Measurements from ENCODE around the gene TULP4. TPM values are rescaled to one million over a fixed set of nuclear protein-coding genes. Genes with fewer than 3 reads are reported as not detected.

Gene TULP4
- total RNA-seq, 2 donors from 2014 or later, result 111 to 119 TPM

- H3K4me1 ChIP-seq (replicated peaks), result no peaks in the 10 kb centered on the region
- TF ChIP-seq CTCF (IDR thresholded peaks at IDR 0.05) (no peak), POLR2AphosphoS5 (IDR thresholded peaks at IDR 0.05) (no peak), POLR2A (IDR thresholded peaks at IDR 0.05) (no peak)
- no peaks in the 10 kb centered on the region for H3K27me3 ChIP-seq (replicated peaks; ENCODE audit: insufficient read depth)
- no peak for DNase-seq (ENCODE audit: low spot score)
- H3K27ac ChIP-seq, result no peak overlapping the region
- WGBS, result 52% methylated on average over 2 of the region's 2 CpGs
- H3K4me3 ChIP-seq, result no peak overlapping the region
- no peaks in the 10 kb centered on the region for H3K9me3 ChIP-seq
- no peaks in the 10 kb centered on the region for H3K36me3 ChIP-seq
- intact Hi-C loops (cut with DNase I), result no loop called here
Measured at GRCh38 chr6:158538741-158539140, 226.5 kb downstream of the TULP4 start.

GRCh38 chr6:158539413-158539812, 227.1 kb downstream of the TULP4 start:
- DNase-seq (ENCODE audit: low spot score), result no peak
- no peaks in the 10 kb centered on the region for H3K27me3 ChIP-seq (replicated peaks; ENCODE audit: insufficient read depth)
- TF ChIP-seq POLR2A (IDR thresholded peaks at IDR 0.05) (no peak), POLR2AphosphoS5 (IDR thresholded peaks at IDR 0.05) (no peak), CTCF (IDR thresholded peaks at IDR 0.05) (no peak)

GRCh38 chr6:158539881-158540280, 227.6 kb downstream of the TULP4 start:
- H3K27ac ChIP-seq, result no peak overlapping the region
- no peak overlapping the region for H3K4me3 ChIP-seq
- H3K36me3 ChIP-seq, result no peaks in the 10 kb centered on the region
- no peaks in the 10 kb centered on the region for H3K27me3 ChIP-seq (replicated peaks; ENCODE audit: insufficient read depth)
- no peaks in the 10 kb centered on the region for H3K9me3 ChIP-seq
- no peak for DNase-seq (ENCODE audit: low spot score)
- no peak for TF ChIP-seq POLR2AphosphoS5 (IDR thresholded peaks at IDR 0.05)
- TF ChIP-seq CTCF (IDR thresholded peaks at IDR 0.05), result no peak
- TF ChIP-seq POLR2A (IDR thresholded peaks at IDR 0.05), result no peak
- H3K4me1 ChIP-seq (replicated peaks), result no peaks in the 10 kb centered on the region
- 87% methylated on average over 6 of the region's 6 CpGs for WGBS
- intact Hi-C loops (cut with DNase I), result no loop called here

More at GRCh38 chr6:158539413-158539812, 227.1 kb downstream of the TULP4 start:
- Histone ChIP-seq H3K36me3 (no peaks in the 10 kb centered on the region), H3K9me3 (no peaks in the 10 kb centered on the region), H3K4me3 (no peak overlapping the region), H3K4me1 (replicated peaks) (no peaks in the 10 kb centered on the region), H3K27ac (no peak overlapping the region)
- WGBS, result 32% methylated on average over 7 of the region's 7 CpGs
- intact Hi-C loops (cut with DNase I), result no loop called here

GRCh38 chr6:158543606-158544185, 231.4 kb downstream of the TULP4 start:
- Histone ChIP-seq H3K36me3 (no peaks in the 10 kb centered on the region), H3K4me3 (no peak overlapping the region), H3K27me3 (replicated peaks; ENCODE audit: insufficient read depth) (no peaks in the 10 kb centered on the region), H3K4me1 (replicated peaks) (no peaks in the 10 kb centered on the region), H3K9me3 (no peaks in the 10 kb centered on the region), H3K27ac (no peak overlapping the region)
- TF ChIP-seq CTCF (IDR thresholded peaks at IDR 0.05) (no peak), POLR2A (IDR thresholded peaks at IDR 0.05) (no peak), POLR2AphosphoS5 (IDR thresholded peaks at IDR 0.05) (no peak)
- intact Hi-C loops (cut with DNase I), result no loop called here
- no peak for DNase-seq (ENCODE audit: low spot score)
- 75% methylated on average over 12 of the region's 12 CpGs for WGBS

GRCh38 chr6:158544428-158544827, 232.2 kb downstream of the TULP4 start:
- H3K9me3 ChIP-seq, result no peaks in the 10 kb centered on the region
- TF ChIP-seq POLR2AphosphoS5 (IDR thresholded peaks at IDR 0.05) (no peak), POLR2A (IDR thresholded peaks at IDR 0.05) (no peak), CTCF (IDR thresholded peaks at IDR 0.05) (no peak)
- no peaks in the 10 kb centered on the region for H3K36me3 ChIP-seq
- H3K27ac ChIP-seq, result no peak overlapping the region
- H3K4me3 ChIP-seq, result no peak overlapping the region
- 90% methylated on average over 12 of the region's 12 CpGs for WGBS
- intact Hi-C loops (cut with DNase I), result no loop called here
- no peak for DNase-seq (ENCODE audit: low spot score)
- H3K4me1 ChIP-seq (replicated peaks), result no peaks in the 10 kb centered on the region
- no peaks in the 10 kb centered on the region for H3K27me3 ChIP-seq (replicated peaks; ENCODE audit: insufficient read depth)

Data from prostate gland (tissue), 2 donors.